NCI-H146 (cell line): ENCODE data around the gene KCNJ14.
"Not testable (repeated sequence)": the region's sequence is repeated elsewhere in the genome, so short reads cannot be mapped to it uniquely, and the experiment has no call there.

Source experiments
- DNase-seq: peaks from one replicate; lab custom pipeline; 2025; lab: John Stamatoyannopoulos, UW

KCNJ14 gene

GRCh38 chr19:48471836-48472235 lies 16.5 kb downstream of the KCNJ14 start:
- no peak for DNase-seq

- DNase-seq: no peak
Observed at GRCh38 chr19:48473161-48473966, 18.0 kb downstream of the KCNJ14 start.

- no peak for DNase-seq
Observed at GRCh38 chr19:48474084-48474592, 18.8 kb downstream of the KCNJ14 start.

- DNase-seq: no peak
Observed at GRCh38 chr19:48475369-48476068, 20.1 kb downstream of the KCNJ14 start.

- no peak for DNase-seq
Observed at GRCh38 chr19:48476176-48476575, 20.8 kb downstream of the KCNJ14 start.

GRCh38 chr19:48477067-48477685 lies 21.8 kb downstream of the KCNJ14 start:
- DNase-seq: no peak

- DNase-seq: no peak
Observed at GRCh38 chr19:48477698-48478338, 22.4 kb downstream of the KCNJ14 start.

- no peak for DNase-seq
Observed at GRCh38 chr19:48478339-48479256, 23.2 kb downstream of the KCNJ14 start.

GRCh38 chr19:48479686-48480085 lies 24.3 kb downstream of the KCNJ14 start:
- DNase-seq: no peak

GRCh38 chr19:48480183-48480557 lies 24.8 kb downstream of the KCNJ14 start:
- DNase-seq: no peak

GRCh38 chr19:48480558-48481500 lies 25.5 kb downstream of the KCNJ14 start:
- DNase-seq: no peak

GRCh38 chr19:48481846-48482639 lies 26.7 kb downstream of the KCNJ14 start:
- DNase-seq: no peak

- DNase-seq: no peak
Observed at GRCh38 chr19:48483301-48483700, 27.9 kb downstream of the KCNJ14 start.

GRCh38 chr19:48484247-48484893 lies 29.0 kb downstream of the KCNJ14 start:
- no peak for DNase-seq

GRCh38 chr19:48484931-48485612 lies 29.7 kb downstream of the KCNJ14 start:
- DNase-seq: no peak

GRCh38 chr19:48486706-48487105 lies 31.3 kb downstream of the KCNJ14 start:
- not testable (repeated sequence) for DNase-seq

- no peak for DNase-seq
Observed at GRCh38 chr19:48487544-48487943, 32.2 kb downstream of the KCNJ14 start.

- DNase-seq: no peak
Observed at GRCh38 chr19:48487948-48488347, 32.6 kb downstream of the KCNJ14 start.
